Sigmoid colon (tissue), 7 donors: ENCODE data around the gene ZNF608. TPM values are rescaled to one million over a fixed set of nuclear protein-coding genes. Genes with fewer than 3 reads are reported as not detected.

Experiments used
- DNase-seq: peaks from one replicate; pipeline ENCODE4 v3.0.0-alpha.2; 2019
- H3K27ac ChIP-seq, 4 donors: fragments of 200-600 bp; sonication (generic); one replicate each; pipeline ENCODE4 v1.5.1; 2016 to 2019; ENCODE audit warnings: mild to moderate bottlenecking in 1 of 4
- H3K27me3 ChIP-seq, 3 donors: fragments of 200-600 bp; sonication (generic); one replicate each; pipeline ENCODE4 v1.5.1; 2019; ENCODE audit warnings: mild to moderate bottlenecking in 1 of 3
- H3K36me3 ChIP-seq, 4 donors: fragments of 200-600 bp; sonication (generic); one replicate each; pipeline ENCODE4 v1.5.1; 2016 to 2019
- H3K4me1 ChIP-seq, 4 donors: fragments of 200-600 bp; sonication (generic); one replicate each; pipeline ENCODE4 v1.5.1; 2017 to 2019
- H3K4me3 ChIP-seq, 4 donors: fragments of 200-600 bp; sonication (generic); one replicate each; pipeline ENCODE4 v1.5.1; 2017 to 2019; ENCODE audit warnings: mild to moderate bottlenecking in 2 of 4, moderate library complexity in 1 of 4
- H3K9me3 ChIP-seq, 4 donors: fragments of 200-600 bp in 3 of 4; sonication (generic) in 3 of 4; one replicate each; pipeline versions ENCODE4 v1.5.1 to v1.6.1; 2013 to 2019
- CTCF ChIP-seq, 4 experiments: fragments of 450-650 bp in 3 of 4; fragments of 200-600 bp in 1 of 4; IDR thresholded peaks; one replicate each; pipeline ENCODE4 v1.5.1; 2016 to 2019; ENCODE audit warnings: antibody characterized with exemption in 4 of 4, mild to moderate bottlenecking in 3 of 4, moderate library complexity in 2 of 4
- EP300 ChIP-seq, 4 donors: sonication (generic); formaldehyde crosslinking; IDR thresholded peaks; one replicate each; pipeline ENCODE4 v1.6.1; 2017; ENCODE audit warnings: antibody characterized with exemption in 4 of 4
- POLR2A ChIP-seq, 2 donors: fragments of 450-650 bp; IDR thresholded peaks; one replicate each; pipeline ENCODE4 v1.6.1; 2016; ENCODE audit warnings: antibody characterized with exemption in 2 of 2, mild to moderate bottlenecking in 2 of 2, moderate library complexity in 2 of 2
- POLR2AphosphoS5 ChIP-seq, 4 donors: sonication (generic); formaldehyde crosslinking; IDR thresholded peaks; one replicate each; pipeline ENCODE4 v1.6.1; 2017; ENCODE audit warnings: antibody characterized with exemption in 4 of 4
- WGBS, 2 donors: extraction: QIAGEN DNeasy Blood & Tissue Kit; methylation state at CpG; one replicate each; pipeline ENCODE4 v1.1.7; 2013; 5-methylcytosine and 5-hydroxymethylcytosine counted together
- intact Hi-C: fragments of 100-400 bp; cut with DNase I; formaldehyde crosslinking; loops from one replicate; pipeline ENCODE4 v1.15.1; 2023
- polyA plus RNA-seq, 3 donors: library from polyadenylated mRNA; stranded (reverse); fragments of 200-250 nt; gene quantifications; one replicate each; pipeline ENCODE4 v1.2.3, GENCODE V29; 2013
- total RNA-seq, 4 donors: library from RNA; depleted of rRNA; stranded (reverse); fragments of >200 nt; gene quantifications; one replicate each; pipeline ENCODE4 v1.1.0, GENCODE V29; 2016
- donor health status: healthy with polysubstance abuse.
- donor health status: Bipolar disorder and iron deficiency.
- donor health status: healthy.

ZNF608 gene
- total and polyA plus RNA-seq, 7 donors, result 5.1 to 30.7 (median 17.9) TPM

GRCh38 chr5:124732428-124733328, 13.8 kb downstream of the ZNF608 start:
- DNase-seq, result no peak
- H3K4me1 ChIP-seq, result peaks cover 0 to 81% (median 63%) of the 10 kb centered on the region in 4 donors
- TF ChIP-seq POLR2AphosphoS5 (IDR thresholded peaks at IDR 0.05), result no peak
- no peak for TF ChIP-seq EP300 (IDR thresholded peaks at IDR 0.05)
- TF ChIP-seq POLR2A (IDR thresholded peaks at IDR 0.05), result no peak
- no peak for TF ChIP-seq CTCF (IDR thresholded peaks at IDR 0.05)
- H3K27me3 ChIP-seq, result no peaks in the 10 kb centered on the region
- H3K9me3 ChIP-seq, result no peaks in the 10 kb centered on the region
- intact Hi-C loops, result no loop called here
- peak overlapping the region; percentile 0 to 20 (median 10) for H3K27ac ChIP-seq
- no peaks in the 10 kb centered on the region for H3K36me3 ChIP-seq
- no peak overlapping the region for H3K4me3 ChIP-seq
- 92 to 96% methylated on average over 3 of the region's 3 CpGs for WGBS, 2 donors

- peak overlapping the region in 3 of 4 donors; percentile 27 to 56 (median 30) for H3K27ac ChIP-seq
- 46 to 58% methylated on average over 2 of the region's 2 CpGs for WGBS, 2 donors
Measured at GRCh38 chr5:124730381-124730780, 16.1 kb downstream of the ZNF608 start.

GRCh38 chr5:124729720-124730359, 16.6 kb downstream of the ZNF608 start:
- no peak for TF ChIP-seq POLR2AphosphoS5 (IDR thresholded peaks at IDR 0.05)
- no peak for TF ChIP-seq POLR2A (IDR thresholded peaks at IDR 0.05)
- TF ChIP-seq EP300 (IDR thresholded peaks at IDR 0.05), result no peak
- no peak for TF ChIP-seq CTCF (IDR thresholded peaks at IDR 0.05)

More at GRCh38 chr5:124730381-124730780, 16.1 kb downstream of the ZNF608 start:
- intact Hi-C loops, result no loop called here
- no peak for TF ChIP-seq EP300 (IDR thresholded peaks at IDR 0.05)
- no peak for TF ChIP-seq CTCF (IDR thresholded peaks at IDR 0.05)
- no peak for TF ChIP-seq POLR2A (IDR thresholded peaks at IDR 0.05)
- no peak for TF ChIP-seq POLR2AphosphoS5 (IDR thresholded peaks at IDR 0.05)
- H3K36me3 ChIP-seq, result no peaks in the 10 kb centered on the region
- H3K9me3 ChIP-seq, result no peaks in the 10 kb centered on the region
- no peak for DNase-seq
- peaks cover 0 to 66% (median 45%) of the 10 kb centered on the region in 4 donors for H3K4me1 ChIP-seq
- no peak overlapping the region for H3K4me3 ChIP-seq
- no peaks in the 10 kb centered on the region for H3K27me3 ChIP-seq

GRCh38 chr5:124728968-124729332, 17.5 kb downstream of the ZNF608 start:
- DNase-seq, result no peak
- intact Hi-C loops, result no loop called here
- TF ChIP-seq EP300 (IDR thresholded peaks at IDR 0.05), result no peak
- TF ChIP-seq POLR2AphosphoS5 (IDR thresholded peaks at IDR 0.05), result no peak
- TF ChIP-seq POLR2A (IDR thresholded peaks at IDR 0.05), result no peak
- TF ChIP-seq CTCF (IDR thresholded peaks at IDR 0.05), result no peak
- no peaks in the 10 kb centered on the region for H3K36me3 ChIP-seq
- H3K9me3 ChIP-seq, result no peaks in the 10 kb centered on the region
- 91 to 96% methylated on average over 5 of the region's 5 CpGs for WGBS, 2 donors
- no peaks in the 10 kb centered on the region for H3K27me3 ChIP-seq
- H3K4me3 ChIP-seq, result no peak overlapping the region
- H3K27ac ChIP-seq, result no peak overlapping the region
- H3K4me1 ChIP-seq, result peaks cover 0 to 53% (median 33%) of the 10 kb centered on the region in 4 donors

More at GRCh38 chr5:124729720-124730359, 16.6 kb downstream of the ZNF608 start:
- Histone ChIP-seq H3K36me3 (no peaks in the 10 kb centered on the region), H3K4me3 (no peak overlapping the region), H3K27ac (peak overlapping the region in 2 of 4 donors; percentile 30 to 56), H3K4me1 (peaks cover 0 to 61% (median 42%) of the 10 kb centered on the region in 4 donors), H3K27me3 (no peaks in the 10 kb centered on the region), H3K9me3 (no peaks in the 10 kb centered on the region)
- intact Hi-C loops, result no loop called here
- WGBS, 2 donors, result 73 to 84% methylated on average over 1 of the region's 1 CpG
- DNase-seq, result no peak
